Pancreas (tissue), 10 donors: ENCODE measurements around the gene ZNF345. TPM values are rescaled to one million over a fixed set of nuclear protein-coding genes. Genes with fewer than 3 reads are reported as not detected.

Experiments
- ATAC-seq, 4 donors: fragments of 200-7000 bp; cut with Tn5 transposase; one replicate each; pipeline versions ENCODE4 v1.8.0 to v1.9.1; 2020; ENCODE audit warnings: mild to moderate bottlenecking in 4 of 4, moderate library complexity in 4 of 4
- DNase-seq, 6 donors: peaks; one replicate each; pipeline ENCODE4 v3.0.0-alpha.2; 2020
- FAIRE-seq: peaks from 2 replicates; lab custom pipeline; 2012; peaks lifted over from hg19 to GRCh38; lab: Jason Lieb, UNC
- H3K27ac ChIP-seq, 4 donors: fragments of 200-600 bp; sonication (generic); 1 replicate in 3 of 4; 2 replicates in 1 of 4; pipeline versions ENCODE4 v1.5.0 to v1.8.0; 2020
- H3K27me3 ChIP-seq, 4 donors: fragments of 200-600 bp; one replicate each; pipeline ENCODE4 v1.8.0; 2021
- H3K36me3 ChIP-seq, 3 donors: fragments of 200-600 bp; sonication (generic) in 1 of 3; one replicate each; pipeline versions ENCODE4 v1.5.0 to v1.8.0; 2020 to 2021
- H3K4me1 ChIP-seq, 3 donors: fragments of 200-600 bp; one replicate each; pipeline ENCODE4 v1.8.0; 2021
- H3K4me3 ChIP-seq, 4 donors: fragments of 200-600 bp; sonication (generic) in 2 of 4; one replicate each; pipeline versions ENCODE4 v1.5.0 to v1.8.0; 2020 to 2021
- H3K9me3 ChIP-seq, 4 donors: fragments of 200-600 bp; one replicate each; pipeline ENCODE4 v1.8.0; 2021
- WGBS, 2 donors: extraction: QIAGEN DNeasy Blood & Tissue Kit; methylation state at CpG; one replicate each; pipeline ENCODE4 v1.1.7; 2013; 5-methylcytosine and 5-hydroxymethylcytosine counted together
- intact Hi-C, 3 donors: fragments of 100-400 bp; cut with DNase I; formaldehyde crosslinking; loops; one replicate each; pipeline versions ENCODE4 v1.11.1 to v1.14.2; 2022
- polyA plus RNA-seq, 2 donors: library from polyadenylated mRNA; stranded (reverse); fragments of 200-250 nt; gene quantifications; one replicate each; pipeline ENCODE4 v1.2.3, GENCODE V29; 2013
- total RNA-seq, 6 donors: library from RNA; stranded (reverse); fragmentation: NEBNext Ultra II Directional in 4 of 6; extraction: Animal tissue kit (Norgen Biotek cat#: 25700) in 4 of 6; gene quantifications; one replicate each; pipeline versions ENCODE4 v1.2.1 to v1.2.4, GENCODE V29; 2021 to 2023
- TF ChIP-seq, protein P1 (sequence below), 4 donors: fragments of 200-600 bp; sonication (generic) in 3 of 4; IDR thresholded peaks; one replicate each; pipeline versions ENCODE4 v1.5.0 to v1.8.0; 2021; ENCODE audit warnings: antibody characterized with exemption in 4 of 4
- donor health status: healthy with polysubstance abuse.
- donor health status: DM: no; HTN: no; CAD: no; lungs with moderate emphysema.
- donor health status: DM: no; HTN: no; CAD: no.
- donor health status: control.
- donor health status: control.
- donor health status: Bipolar disorder and iron deficiency.
- donor health status: DM: yes; HTN: yes; CAD: no.
- donor health status: DM: no; HTN: no; CAD: no.
- donor health status: DM: no; HTN: no; CAD: no.
- donor health status: DM: yes; HTN: yes; CAD: no.

Gene ZNF345
- total and polyA plus RNA-seq, 8 donors: 1.4 to 3.8 (median 2.1) TPM

DNA sequence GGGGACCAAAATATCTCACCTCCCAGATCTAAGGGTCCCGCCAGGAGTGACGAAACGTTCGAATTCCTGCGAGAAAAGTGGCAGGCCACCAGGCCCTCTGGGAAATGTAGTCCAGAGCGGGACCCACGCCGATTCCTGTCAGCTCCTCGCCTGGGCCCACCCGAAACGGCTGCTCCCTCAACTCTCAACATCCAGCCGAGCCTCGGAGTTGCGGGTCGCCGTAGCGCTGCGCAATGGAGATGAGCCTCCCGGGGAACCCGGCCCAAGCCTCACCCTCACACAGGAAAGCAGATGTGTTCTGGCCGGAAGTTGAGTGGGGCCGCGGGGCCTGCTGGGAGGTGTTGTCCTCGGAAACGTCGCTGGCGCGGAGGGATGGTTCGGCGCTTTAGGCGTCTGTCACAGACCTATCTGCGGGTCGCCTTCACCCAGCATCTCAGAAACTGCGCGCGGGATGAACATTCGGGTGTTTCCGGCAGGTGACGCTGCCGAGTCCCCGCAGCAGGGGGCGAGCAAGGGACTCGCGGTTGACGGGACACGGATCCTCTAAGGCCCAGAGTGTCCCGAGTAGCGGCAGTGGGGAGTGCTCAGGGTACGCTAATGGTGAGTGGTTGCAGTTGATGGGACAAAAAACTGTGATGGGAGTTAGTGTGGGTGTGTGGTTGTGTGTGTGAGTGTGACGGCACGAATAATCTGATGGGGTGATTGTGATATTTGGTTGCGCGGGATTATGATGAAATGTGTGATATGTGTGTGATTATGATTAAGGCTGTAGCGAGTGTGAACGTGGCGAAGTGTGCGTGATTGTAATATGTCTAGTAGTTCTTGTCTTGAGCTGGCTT lies 65.5 kb downstream of the ZNF345 start, which contains the start of the genes ZNF568 and ZNF829:
Gene ZNF568 (plus strand): TSS at position 341 of the 839 bp plus-strand sequence. CDS start 6,439 bp downstream, outside the sequence.
Gene ZNF829 (minus strand): TSS at position 300 of the 839 bp plus-strand sequence. CDS start 1,124 bp downstream, outside the sequence.
- TF ChIP-seq, protein P1, sequence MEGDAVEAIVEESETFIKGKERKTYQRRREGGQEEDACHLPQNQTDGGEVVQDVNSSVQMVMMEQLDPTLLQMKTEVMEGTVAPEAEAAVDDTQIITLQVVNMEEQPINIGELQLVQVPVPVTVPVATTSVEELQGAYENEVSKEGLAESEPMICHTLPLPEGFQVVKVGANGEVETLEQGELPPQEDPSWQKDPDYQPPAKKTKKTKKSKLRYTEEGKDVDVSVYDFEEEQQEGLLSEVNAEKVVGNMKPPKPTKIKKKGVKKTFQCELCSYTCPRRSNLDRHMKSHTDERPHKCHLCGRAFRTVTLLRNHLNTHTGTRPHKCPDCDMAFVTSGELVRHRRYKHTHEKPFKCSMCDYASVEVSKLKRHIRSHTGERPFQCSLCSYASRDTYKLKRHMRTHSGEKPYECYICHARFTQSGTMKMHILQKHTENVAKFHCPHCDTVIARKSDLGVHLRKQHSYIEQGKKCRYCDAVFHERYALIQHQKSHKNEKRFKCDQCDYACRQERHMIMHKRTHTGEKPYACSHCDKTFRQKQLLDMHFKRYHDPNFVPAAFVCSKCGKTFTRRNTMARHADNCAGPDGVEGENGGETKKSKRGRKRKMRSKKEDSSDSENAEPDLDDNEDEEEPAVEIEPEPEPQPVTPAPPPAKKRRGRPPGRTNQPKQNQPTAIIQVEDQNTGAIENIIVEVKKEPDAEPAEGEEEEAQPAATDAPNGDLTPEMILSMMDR (IDR thresholded peaks at IDR 0.05): peak in 3 of 4 donors; percentile 10 to 30 (median 22)
- H3K27ac ChIP-seq: peak within 1 kb of the TSS; percentile 75 to 91 (median 86)
- peak within 1 kb of the TSS; percentile 42 to 85 (median 73) for H3K4me3 ChIP-seq
- no peaks in the 10 kb centered on the region for H3K9me3 ChIP-seq
- peaks cover 0 to 5% (median 0%) of the 10 kb centered on the region in 3 donors for H3K4me1 ChIP-seq
- no peak for FAIRE-seq
- peaks cover 0 to 8% (median 0%) of the 10 kb centered on the region in 3 donors for H3K36me3 ChIP-seq
- no peaks in the 10 kb centered on the region for H3K27me3 ChIP-seq
- 0% methylated on average over 55 to 57 of the region's 57 CpGs for WGBS, 2 donors
- intact Hi-C loops: no loop called here
- peak; percentile 95 to 99 (median 97) for ATAC-seq
- peak; percentile 75 to 94 (median 84) for DNase-seq

- Histone ChIP-seq H3K27me3 (no peaks in the 10 kb centered on the region), H3K4me1 (peaks cover 0 to 5% (median 0%) of the 10 kb centered on the region in 3 donors), H3K9me3 (no peaks in the 10 kb centered on the region), H3K36me3 (peaks cover 0 to 8% (median 0%) of the 10 kb centered on the region in 3 donors), H3K4me3 (peak overlapping the region; percentile 42 to 85 (median 73)), H3K27ac (no peak overlapping the region)
- no peak for DNase-seq
- intact Hi-C loops: no loop called here
- TF ChIP-seq, protein P1 (IDR thresholded peaks at IDR 0.05): no peak
- FAIRE-seq: no peak
- WGBS, 2 donors: 26 to 27% methylated on average over 7 of the region's 7 CpGs
- no peak for ATAC-seq
Observed at GRCh38 chr19:36916991-36917390, 66.3 kb downstream of the ZNF345 start.

DNA sequence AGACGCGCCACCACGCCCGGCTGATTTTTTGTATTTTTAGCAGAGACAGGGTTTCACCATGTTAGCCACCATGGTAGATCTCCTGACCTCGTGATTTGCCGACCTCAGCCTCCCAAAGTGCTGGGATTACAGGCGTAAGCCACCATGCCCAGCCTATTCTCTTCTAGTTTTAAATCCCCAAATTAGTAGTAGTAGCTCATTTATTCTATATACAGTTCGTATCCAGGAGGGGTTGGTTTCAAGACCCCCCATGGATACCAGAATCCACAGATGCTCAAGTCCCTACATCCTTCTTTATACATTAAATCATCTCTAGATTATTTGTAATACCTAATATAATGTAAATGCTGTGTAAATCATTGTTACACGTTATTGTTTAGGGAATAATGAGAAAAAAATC lies 67.4 kb downstream of the ZNF345 start:
- TF ChIP-seq, protein P1 (IDR thresholded peaks at IDR 0.05): no peak
- DNase-seq: no peak
- WGBS, 2 donors: 94 to 95% methylated on average over 9 of the region's 9 CpGs

More for the DNA sequence above, 67.4 kb downstream of the ZNF345 start:
- FAIRE-seq (no peak), ATAC-seq (no peak)
- intact Hi-C loops: no loop called here
- Histone ChIP-seq H3K4me1 (peaks cover 0 to 5% (median 0%) of the 10 kb centered on the region in 3 donors), H3K27me3 (no peaks in the 10 kb centered on the region), H3K27ac (no peak overlapping the region), H3K9me3 (no peaks in the 10 kb centered on the region), H3K4me3 (no peak overlapping the region), H3K36me3 (peaks cover 0 to 8% (median 0%) of the 10 kb centered on the region in 3 donors)

Other genes with a start within 250 kb of the ZNF345 start
- gene ZNF382, start 245.6 kb upstream of the ZNF345 start, total RNA-seq: 1 to 10 TPM; 1.8 to 5.4 (median 2.1) TPM
- gene ZNF382, start 245.6 kb upstream of the ZNF345 start, polyA plus RNA-seq: 1 to 10 TPM; 1.3 to 2.2 TPM
- gene ZNF461, start 184.0 kb upstream of the ZNF345 start, total RNA-seq: 1 to 10 TPM; 1.8 to 4.9 (median 3.1) TPM
- gene ZNF461, start 184.0 kb upstream of the ZNF345 start, polyA plus RNA-seq: 1 to 10 TPM; 2.9 to 4.5 TPM
- 1 to 10 TPM; 1.4 to 4.2 (median 1.9) TPM for gene ZNF567, start 163.3 kb upstream of the ZNF345 start, total RNA-seq
- 1 to 10 TPM; 1.2 to 2.8 TPM for gene ZNF567, start 163.3 kb upstream of the ZNF345 start, polyA plus RNA-seq
- gene ZNF850, start 78.1 kb upstream of the ZNF345 start, total RNA-seq: 1 to 10 TPM in 5 of 6 donors, under 1 TPM in 1; 0.97 to 2.4 (median 1.7) TPM
- under 1 TPM; 0.34 to 0.45 TPM for gene ZNF850, start 78.1 kb upstream of the ZNF345 start, polyA plus RNA-seq
- 1 to 10 TPM; 2.3 to 5.1 (median 3.2) TPM for gene ZNF790, start 12.5 kb upstream of the ZNF345 start, total RNA-seq
- gene ZNF790, start 12.5 kb upstream of the ZNF345 start, polyA plus RNA-seq: 1 to 10 TPM; 2.0 to 2.6 TPM
- 1 to 10 TPM in 4 of 6 donors, under 1 TPM in 2; 0.65 to 1.8 (median 1.2) TPM for gene ZNF829, start 65.4 kb downstream of the ZNF345 start, total RNA-seq
- under 1 TPM; 0.53 to 0.89 TPM for gene ZNF829, start 65.4 kb downstream of the ZNF345 start, polyA plus RNA-seq
- 1 to 10 TPM; 3.1 to 7.3 (median 5.0) TPM for gene ZNF568, start 65.5 kb downstream of the ZNF345 start, total RNA-seq
- 1 to 10 TPM; 3.6 to 4.6 TPM for gene ZNF568, start 65.5 kb downstream of the ZNF345 start, polyA plus RNA-seq
- 1 to 10 TPM; 3.0 to 6.9 (median 4.8) TPM for gene ZNF420, start 227.6 kb downstream of the ZNF345 start, total RNA-seq
- gene ZNF420, start 227.6 kb downstream of the ZNF345 start, polyA plus RNA-seq: 1 to 10 TPM; 2.1 to 5.1 TPM